Upper lobe of right lung (tissue), 1 donor: ENCODE data around the gene IDI1. TPM values are rescaled to one million over a fixed set of nuclear protein-coding genes. Genes with fewer than 3 reads are reported as not detected.

ENCODE experiments used
- ATAC-seq: fragments of 200-7000 bp; cut with Tn5 transposase; one replicate; pipeline ENCODE4 v1.9.1; 2020; ENCODE audit warnings: mild to moderate bottlenecking, moderate library complexity
- DNase-seq: peaks from one replicate; pipeline ENCODE4 v3.0.0-alpha.2; 2020
- H3K27ac ChIP-seq: fragments of 200-600 bp; one replicate; pipeline ENCODE4 v1.8.0; 2022
- H3K27me3 ChIP-seq: fragments of 200-600 bp; one replicate; pipeline ENCODE4 v1.8.0; 2022; ENCODE audit warnings: mild to moderate bottlenecking
- H3K36me3 ChIP-seq: fragments of 200-600 bp; one replicate; pipeline ENCODE4 v1.8.0; 2022
- H3K4me1 ChIP-seq: fragments of 200-600 bp; one replicate; pipeline ENCODE4 v1.8.0; 2022
- H3K4me3 ChIP-seq: fragments of 200-600 bp; one replicate; pipeline ENCODE4 v1.8.0; 2022; ENCODE audit warnings: mild to moderate bottlenecking
- H3K9me3 ChIP-seq: fragments of 200-600 bp; one replicate; pipeline ENCODE4 v1.8.0; 2022
- intact Hi-C: fragments of 100-400 bp; cut with DNase I; formaldehyde crosslinking; loops from one replicate; pipeline ENCODE4 v1.11.0; 2022
- total RNA-seq: library from RNA; stranded (reverse); fragmentation: NEBNext Ultra II Directional; extraction: Animal tissue kit (Norgen Biotek cat#: 25700); gene quantifications from one replicate; pipeline ENCODE4 v1.2.1, GENCODE V29; 2021
- TF ChIP-seq, protein P1 (sequence below): fragments of 200-600 bp; IDR thresholded peaks from one replicate; pipeline ENCODE4 v1.8.0; 2022; ENCODE audit warnings: antibody characterized with exemption
- donor health status: DM: no; HTN: yes; CAD: no; lungs with severe emphysema.

Gene IDI1
- total RNA-seq, 1 donor from 2014 or later = 68.5 TPM

- Histone ChIP-seq H3K27me3 (no peaks in the 10 kb centered on the region), H3K36me3 (peaks cover 100% of the 10 kb centered on the region), H3K4me3 (no peak overlapping the region), H3K9me3 (no peaks in the 10 kb centered on the region), H3K4me1 (no peaks in the 10 kb centered on the region), H3K27ac (no peak overlapping the region)
- no peak for DNase-seq
- TF ChIP-seq, protein P1, sequence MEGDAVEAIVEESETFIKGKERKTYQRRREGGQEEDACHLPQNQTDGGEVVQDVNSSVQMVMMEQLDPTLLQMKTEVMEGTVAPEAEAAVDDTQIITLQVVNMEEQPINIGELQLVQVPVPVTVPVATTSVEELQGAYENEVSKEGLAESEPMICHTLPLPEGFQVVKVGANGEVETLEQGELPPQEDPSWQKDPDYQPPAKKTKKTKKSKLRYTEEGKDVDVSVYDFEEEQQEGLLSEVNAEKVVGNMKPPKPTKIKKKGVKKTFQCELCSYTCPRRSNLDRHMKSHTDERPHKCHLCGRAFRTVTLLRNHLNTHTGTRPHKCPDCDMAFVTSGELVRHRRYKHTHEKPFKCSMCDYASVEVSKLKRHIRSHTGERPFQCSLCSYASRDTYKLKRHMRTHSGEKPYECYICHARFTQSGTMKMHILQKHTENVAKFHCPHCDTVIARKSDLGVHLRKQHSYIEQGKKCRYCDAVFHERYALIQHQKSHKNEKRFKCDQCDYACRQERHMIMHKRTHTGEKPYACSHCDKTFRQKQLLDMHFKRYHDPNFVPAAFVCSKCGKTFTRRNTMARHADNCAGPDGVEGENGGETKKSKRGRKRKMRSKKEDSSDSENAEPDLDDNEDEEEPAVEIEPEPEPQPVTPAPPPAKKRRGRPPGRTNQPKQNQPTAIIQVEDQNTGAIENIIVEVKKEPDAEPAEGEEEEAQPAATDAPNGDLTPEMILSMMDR = no peak
- ATAC-seq = no peak
- intact Hi-C loops = no loop called here
These were observed 39.8 kb downstream of the IDI1 start for GRCh38 chr10:1009071-1009494.

- no peak for ATAC-seq
- intact Hi-C loops = no loop called here
- Histone ChIP-seq H3K36me3 (peaks cover 100% of the 10 kb centered on the region), H3K4me3 (no peak overlapping the region), H3K27ac (no peak overlapping the region), H3K9me3 (peaks cover under 1% of the 10 kb centered on the region), H3K4me1 (no peaks in the 10 kb centered on the region), H3K27me3 (no peaks in the 10 kb centered on the region)
- DNase-seq = no peak
- TF ChIP-seq, protein P1 = no peak
These were observed 41.3 kb downstream of the IDI1 start for GRCh38 chr10:1007583-1007982.

DNA sequence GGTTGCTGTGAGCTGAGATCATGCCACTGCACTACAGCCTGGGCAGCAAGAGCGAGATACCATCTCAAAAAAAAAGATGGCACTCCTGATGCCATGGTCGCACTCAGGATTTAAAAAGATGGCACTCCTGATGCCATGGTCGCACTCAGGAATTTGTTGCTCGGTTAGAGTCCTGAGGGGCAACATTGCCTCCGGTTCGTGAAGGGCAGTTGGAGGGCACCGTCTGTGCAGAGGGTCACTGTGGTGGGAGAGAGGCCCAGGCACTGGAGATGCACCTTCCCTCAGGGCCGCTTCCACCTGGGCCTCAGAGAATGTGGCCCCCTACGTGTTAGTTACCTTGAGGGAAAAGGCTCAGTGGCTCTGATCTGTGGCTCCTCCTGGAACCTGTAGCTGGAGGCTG lies 42.3 kb downstream of the IDI1 start:
- no peak for ATAC-seq
- H3K27ac ChIP-seq = no peak overlapping the region
- H3K4me3 ChIP-seq = no peak overlapping the region
- no peaks in the 10 kb centered on the region for H3K4me1 ChIP-seq
- H3K9me3 ChIP-seq = peaks cover 9% of the 10 kb centered on the region
- no peaks in the 10 kb centered on the region for H3K27me3 ChIP-seq
- H3K36me3 ChIP-seq = peaks cover 100% of the 10 kb centered on the region
- no peak for DNase-seq
- TF ChIP-seq, protein P1 = no peak
- intact Hi-C loops = no loop called here

- Histone ChIP-seq H3K27ac (no peak overlapping the region), H3K4me1 (no peaks in the 10 kb centered on the region), H3K27me3 (no peaks in the 10 kb centered on the region), H3K4me3 (no peak overlapping the region), H3K36me3 (peaks cover 99% of the 10 kb centered on the region), H3K9me3 (peaks cover 9% of the 10 kb centered on the region)
- intact Hi-C loops = no loop called here
- TF ChIP-seq, protein P1 = no peak
- peak; percentile 32 for DNase-seq
- ATAC-seq = peak; percentile 27
These were observed 44.8 kb downstream of the IDI1 start for GRCh38 chr10:1003884-1004670.

- TF ChIP-seq, protein P1 = no peak
- H3K4me1 ChIP-seq = no peaks in the 10 kb centered on the region
- no peak overlapping the region for H3K4me3 ChIP-seq
- H3K36me3 ChIP-seq = peaks cover 99% of the 10 kb centered on the region
- DNase-seq (no peak), ATAC-seq (no peak)
- no peak overlapping the region for H3K27ac ChIP-seq
- H3K27me3 ChIP-seq = no peaks in the 10 kb centered on the region
- intact Hi-C loops = no loop called here
- peaks cover 9% of the 10 kb centered on the region for H3K9me3 ChIP-seq
These were observed 46.4 kb downstream of the IDI1 start for GRCh38 chr10:1002425-1003006.
